Neural progenitor cell (in vitro differentiated cells): Measurements from ENCODE around the gene SGSM1. TPM values are rescaled to one million over a fixed set of nuclear protein-coding genes. Genes with fewer than 3 reads are reported as not detected.

Source experiments
- DNase-seq: peaks from one replicate; pipeline ENCODE4 v3.0.0-alpha.2; 2016; ENCODE audit warnings: low spot score
- H2AFZ ChIP-seq: fragments of 200-600 bp; sonication (generic); replicated peaks from 2 replicates; pipeline ENCODE4 v1.6.1; 2016; ENCODE audit warnings: antibody characterized with exemption
- H3F3A ChIP-seq: fragments of 200-600 bp; sonication (generic); 2 replicates; pipeline ENCODE4 v1.6.1; 2016; ENCODE audit warnings: antibody characterized with exemption, low read depth
- H3K27ac ChIP-seq: fragments of 200-600 bp; sonication (generic); 2 replicates; pipeline ENCODE4 v1.5.1; 2016; ENCODE audit warnings: mild to moderate bottlenecking
- H3K27me3 ChIP-seq: fragments of 200-600 bp; sonication (generic); 2 replicates; pipeline ENCODE4 v1.6.1; 2016; ENCODE audit warnings: mild to moderate bottlenecking, moderate library complexity
- H3K36me3 ChIP-seq: fragments of 200-600 bp; sonication (generic); 2 replicates; pipeline ENCODE4 v1.5.1; 2016
- H3K4me1 ChIP-seq: fragments of 200-600 bp; sonication (generic); 2 replicates; pipeline ENCODE4 v1.6.1; 2016; ENCODE audit warnings: mixed run types
- H3K4me2 ChIP-seq: fragments of 200-600 bp; sonication (generic); 2 replicates; pipeline ENCODE4 v1.6.1; 2016
- H3K4me3 ChIP-seq: fragments of 200-600 bp; sonication (generic); 2 replicates; pipeline ENCODE4 v1.5.1; 2016
- H3K79me2 ChIP-seq: fragments of 200-600 bp; sonication (generic); 2 replicates; pipeline ENCODE4 v1.6.1; 2016; ENCODE audit warnings: low read depth
- H3K9ac ChIP-seq: fragments of 200-600 bp; sonication (generic); 2 replicates; pipeline ENCODE4 v1.6.1; 2016
- H3K9me3 ChIP-seq: fragments of 200-600 bp; sonication (generic); 2 replicates; pipeline ENCODE4 v1.5.1; 2016; ENCODE audit warnings: low read depth
- H4K20me1 ChIP-seq: fragments of 200-600 bp; sonication (generic); 2 replicates; pipeline ENCODE4 v1.6.1; 2016; ENCODE audit warnings: low read depth
- H3K27ac Mint-ChIP-seq: 3 replicates; pipeline ENCODE4 v1.8.0; 2021; ENCODE audit warnings: mixed read lengths
- H3K27me3 Mint-ChIP-seq: 2 replicates; pipeline ENCODE4 v1.8.0; 2022; ENCODE audit warnings: low read depth, mild to moderate bottlenecking, inconsistent platforms, moderate library complexity, mixed read lengths; ENCODE audit not compliant: insufficient read depth
- H3K36me3 Mint-ChIP-seq: 3 replicates; pipeline ENCODE4 v1.8.0; 2021; ENCODE audit warnings: mixed read lengths
- H3K4me1 Mint-ChIP-seq: 3 replicates; pipeline ENCODE4 v1.8.0; 2021; ENCODE audit warnings: mixed read lengths
- H3K4me3 Mint-ChIP-seq: 3 replicates; pipeline ENCODE4 v1.8.0; 2021; ENCODE audit warnings: mild to moderate bottlenecking, moderate library complexity, mixed read lengths
- H3K9me3 Mint-ChIP-seq: 3 replicates; pipeline ENCODE4 v1.8.0; 2020; ENCODE audit warnings: mixed read lengths
- CTCF ChIP-seq: fragments of 200-600 bp; sonication (generic); IDR thresholded peaks from 2 replicates; pipeline ENCODE4 v1.5.1; 2017; ENCODE audit warnings: antibody characterized with exemption, mild to moderate bottlenecking
- EZH2 ChIP-seq: fragments of 200-600 bp; sonication (generic); IDR thresholded peaks from 2 replicates; pipeline ENCODE4 v1.6.1; 2017; ENCODE audit warnings: antibody characterized with exemption, mild to moderate bottlenecking, moderate library complexity
- EZH2phosphoT487 ChIP-seq: fragments of 200-600 bp; sonication (generic); IDR thresholded peaks from 2 replicates; pipeline ENCODE4 v1.6.1; 2017; ENCODE audit warnings: antibody characterized with exemption
- total RNA-seq: library from RNA; depleted of rRNA; stranded (reverse); fragments of >200 nt; gene quantifications from 2 replicates; pipeline ENCODE4 v1.2.3, GENCODE V29; 2015; ENCODE audit warnings: low replicate concordance

SGSM1 gene
- total RNA-seq, 1 donor from 2014 or later, result 1.1 TPM

- TF ChIP-seq EZH2phosphoT487 (no peak), CTCF (no peak), EZH2 (no peak)
- no peaks in the 10 kb centered on the region for H3K36me3 ChIP-seq
- no peaks in the 10 kb centered on the region for H3K79me2 ChIP-seq
- H3K27me3 ChIP-seq, result no peaks in the 10 kb centered on the region
- no peak overlapping the region for H3K4me2 ChIP-seq
- no peak overlapping the region for H3K27ac ChIP-seq
- H4K20me1 ChIP-seq, result no peaks in the 10 kb centered on the region
- H2AFZ ChIP-seq, result no peak overlapping the region
- DNase-seq, result no peak
- no peaks in the 10 kb centered on the region for H3K4me1 ChIP-seq
- Mint-ChIP-seq H3K4me1 (no peaks in the 10 kb centered on the region), H3K9me3 (no peaks in the 10 kb centered on the region), H3K36me3 (no peaks in the 10 kb centered on the region), H3K4me3 (no peak overlapping the region), H3K27ac (no peak overlapping the region), H3K27me3 (peaks cover 8% of the 10 kb centered on the region)
- H3K4me3 ChIP-seq, result no peak overlapping the region
- no peak overlapping the region for H3K9ac ChIP-seq
- no peaks in the 10 kb centered on the region for H3K9me3 ChIP-seq
- no peaks in the 10 kb centered on the region for H3F3A ChIP-seq
Measured at GRCh38 chr22:24824250-24824649, 18.2 kb downstream of the SGSM1 start.

- H3K4me2 ChIP-seq, result no peak overlapping the region
- no peak overlapping the region for H3K4me3 ChIP-seq
- Mint-ChIP-seq H3K4me1 (no peaks in the 10 kb centered on the region), H3K36me3 (no peaks in the 10 kb centered on the region), H3K27me3 (peaks cover 9% of the 10 kb centered on the region), H3K27ac (no peak overlapping the region), H3K9me3 (no peaks in the 10 kb centered on the region), H3K4me3 (no peak overlapping the region)
- no peak overlapping the region for H2AFZ ChIP-seq
- H3K27ac ChIP-seq, result no peak overlapping the region
- H4K20me1 ChIP-seq, result no peaks in the 10 kb centered on the region
- no peaks in the 10 kb centered on the region for H3K27me3 ChIP-seq
- no peaks in the 10 kb centered on the region for H3K9me3 ChIP-seq
- H3F3A ChIP-seq, result no peaks in the 10 kb centered on the region
- no peaks in the 10 kb centered on the region for H3K4me1 ChIP-seq
- no peaks in the 10 kb centered on the region for H3K36me3 ChIP-seq
- DNase-seq, result no peak
- H3K9ac ChIP-seq, result no peak overlapping the region
- no peaks in the 10 kb centered on the region for H3K79me2 ChIP-seq
- no peak for TF ChIP-seq EZH2phosphoT487
- TF ChIP-seq CTCF, result no peak
- no peak for TF ChIP-seq EZH2
Measured at GRCh38 chr22:24824915-24825314, 18.9 kb downstream of the SGSM1 start.

GRCh38 chr22:24826710-24827285, 20.8 kb downstream of the SGSM1 start:
- Histone ChIP-seq H3K4me3 (no peak overlapping the region), H3K4me2 (no peak overlapping the region), H3F3A (no peaks in the 10 kb centered on the region), H3K9ac (no peak overlapping the region), H3K79me2 (no peaks in the 10 kb centered on the region), H3K27me3 (no peaks in the 10 kb centered on the region), H2AFZ (no peak overlapping the region), H3K4me1 (peaks cover 5% of the 10 kb centered on the region), H3K36me3 (no peaks in the 10 kb centered on the region), H3K9me3 (no peaks in the 10 kb centered on the region), H3K27ac (no peak overlapping the region), H4K20me1 (no peaks in the 10 kb centered on the region)
- DNase-seq, result no peak
- Mint-ChIP-seq H3K36me3 (no peaks in the 10 kb centered on the region), H3K27me3 (peaks cover 9% of the 10 kb centered on the region), H3K27ac (no peak overlapping the region), H3K9me3 (no peaks in the 10 kb centered on the region), H3K4me1 (peaks cover 9% of the 10 kb centered on the region), H3K4me3 (no peak overlapping the region)
- TF ChIP-seq EZH2phosphoT487 (no peak), CTCF (no peak), EZH2 (no peak)
